Stimulated activated naive B cell treated with anti-CD40 and anti-IgM and Interleukin-4, amounts not matched to agents 10 μg/mL and 1 μg/mL and 100 μg/mL, for 72 hours (primary cell): ENCODE results near the gene KMT2A.
"Not testable (repeated sequence)": the region's sequence is repeated elsewhere in the genome, so short reads cannot be mapped to it uniquely, and the experiment has no call there.

ENCODE experiments used
- ATAC-seq, 2 donors: fragments of 150-1000 bp; cut with Tn5 transposase; replicated peaks; 2 replicates each; pipeline ENCODE4 v1.10.0; 2021; ENCODE audit warnings: moderate library complexity in 1 of 2
- DNase-seq: peaks from one replicate; pipeline ENCODE4 v3.0.0; 2021
- H3K27ac Mint-ChIP-seq: one replicate; pipeline ENCODE4 v1.8.0; 2022; ENCODE audit warnings: mild to moderate bottlenecking, mixed read lengths
- H3K27me3 Mint-ChIP-seq, 2 donors: one replicate each; pipeline ENCODE4 v1.8.0; 2022; ENCODE audit warnings: mixed read lengths in 2 of 2
- H3K36me3 Mint-ChIP-seq, 2 donors: one replicate each; pipeline ENCODE4 v1.8.0; 2022; ENCODE audit warnings: mixed read lengths in 2 of 2, mild to moderate bottlenecking in 1 of 2
- H3K4me1 Mint-ChIP-seq, 2 donors: one replicate each; pipeline ENCODE4 v1.8.0; 2022; ENCODE audit warnings: mixed read lengths in 2 of 2, mild to moderate bottlenecking in 1 of 2
- H3K4me3 Mint-ChIP-seq, 2 donors: one replicate each; pipeline ENCODE4 v1.8.0; 2022; ENCODE audit warnings: mild to moderate bottlenecking in 2 of 2, mixed read lengths in 2 of 2, moderate library complexity in 1 of 2
- H3K9me3 Mint-ChIP-seq, 2 donors: one replicate each; pipeline ENCODE4 v1.8.0; 2022; ENCODE audit warnings: mixed read lengths in 2 of 2, mild to moderate bottlenecking in 1 of 2

KMT2A gene

GRCh38 chr11:118415739-118416068 is 20.6 kb upstream of the KMT2A start:
- H3K9me3 Mint-ChIP-seq, result no peaks in the 10 kb centered on the region
- no peak overlapping the region for H3K4me3 Mint-ChIP-seq
- H3K27ac Mint-ChIP-seq, result no peak overlapping the region
- peaks cover under 1 to 12% of the 10 kb centered on the region in 2 donors for H3K36me3 Mint-ChIP-seq
- peaks cover 2 to 8% of the 10 kb centered on the region in 2 donors for H3K4me1 Mint-ChIP-seq
- DNase-seq, result no peak
- ATAC-seq, result no peak
- H3K27me3 Mint-ChIP-seq, result no peaks in the 10 kb centered on the region

DNA sequence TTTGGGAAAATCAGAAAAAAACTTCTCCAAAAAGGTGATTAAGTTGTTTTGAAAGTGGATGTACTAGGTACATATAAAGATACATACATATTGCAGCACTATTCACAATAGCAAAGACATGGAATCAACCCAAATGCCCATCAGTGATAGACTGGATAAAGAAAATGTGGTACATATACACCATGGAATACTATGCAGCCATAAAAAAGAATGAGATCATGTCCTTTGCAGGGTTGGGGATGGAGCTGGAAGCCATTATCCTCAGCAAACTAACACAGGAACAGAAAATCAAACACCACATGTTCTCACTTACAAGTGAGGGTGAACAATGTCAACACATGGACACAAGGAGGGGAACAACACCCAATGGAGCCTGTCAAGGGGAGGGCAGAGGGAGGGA is 19.4 kb upstream of the KMT2A start:
- H3K4me3 Mint-ChIP-seq, H3K9me3 Mint-ChIP-seq, H3K27me3 Mint-ChIP-seq: not testable (repeated sequence)

DNA sequence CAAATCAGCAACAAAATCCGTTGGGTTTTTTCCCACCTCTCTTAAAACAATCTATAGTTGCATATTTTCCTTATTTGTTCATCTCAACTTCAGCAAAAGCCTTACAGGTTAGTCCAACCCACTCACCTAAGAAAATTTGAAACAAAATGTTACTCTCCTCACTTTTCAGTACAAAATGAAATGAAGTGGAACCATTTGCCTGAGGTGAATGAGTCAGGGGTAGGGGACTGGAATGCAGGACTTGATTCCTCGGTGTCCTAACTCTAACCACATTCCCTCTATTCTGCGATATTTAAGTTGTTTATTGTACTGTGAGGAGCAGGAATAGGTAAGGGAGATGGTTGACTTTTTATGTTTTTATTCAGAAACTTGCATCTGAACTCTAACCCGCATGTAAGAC is 18.5 kb upstream of the KMT2A start:
- ATAC-seq (no peak), DNase-seq (no peak)
- Mint-ChIP-seq H3K36me3 (peaks cover 0 to 5% of the 10 kb centered on the region in 2 donors), H3K27me3 (no peaks in the 10 kb centered on the region), H3K4me3 (no peak overlapping the region), H3K9me3 (no peaks in the 10 kb centered on the region), H3K27ac (no peak overlapping the region), H3K4me1 (peaks cover 0 to 2% of the 10 kb centered on the region in 2 donors)

More for the DNA sequence above, 19.4 kb upstream of the KMT2A start:
- not testable (repeated sequence) for H3K27ac Mint-ChIP-seq, ATAC-seq, H3K4me1 Mint-ChIP-seq, DNase-seq, H3K36me3 Mint-ChIP-seq

DNA sequence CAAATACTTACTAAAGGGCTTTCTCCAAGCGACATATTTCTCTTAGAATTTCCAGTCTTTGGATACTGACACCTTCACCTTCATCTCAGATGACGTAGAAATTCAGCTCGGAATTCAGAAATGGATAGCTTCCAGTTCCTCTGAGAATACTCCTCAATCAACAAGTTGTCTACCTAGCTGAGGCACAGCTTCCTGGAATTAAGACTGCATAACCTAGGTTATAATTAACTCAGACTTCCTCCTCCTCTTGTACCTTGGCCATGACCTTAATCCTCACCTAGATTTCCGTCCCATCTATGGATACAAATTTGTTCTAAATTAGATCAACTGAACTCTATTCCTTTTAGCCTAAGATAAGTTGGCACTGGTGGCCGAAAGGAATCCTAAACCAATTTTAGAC is 17.5 kb upstream of the KMT2A start:
- Mint-ChIP-seq H3K9me3 (no peaks in the 10 kb centered on the region), H3K4me3 (no peak overlapping the region), H3K4me1 (no peaks in the 10 kb centered on the region), H3K36me3 (peaks cover 1 to 5% of the 10 kb centered on the region in 2 donors), H3K27me3 (no peaks in the 10 kb centered on the region), H3K27ac (no peak overlapping the region)
- DNase-seq (no peak), ATAC-seq (no peak)

- Mint-ChIP-seq H3K27me3 (no peaks in the 10 kb centered on the region), H3K27ac (no peak overlapping the region), H3K4me1 (peaks cover 5 to 10% of the 10 kb centered on the region in 2 donors), H3K4me3 (no peak overlapping the region), H3K9me3 (no peaks in the 10 kb centered on the region), H3K36me3 (peaks cover 0 to 1% of the 10 kb centered on the region in 2 donors)
- DNase-seq, result no peak
- ATAC-seq, result no peak
Measured at GRCh38 chr11:118427707-118428106, 8.6 kb upstream of the KMT2A start.

DNA sequence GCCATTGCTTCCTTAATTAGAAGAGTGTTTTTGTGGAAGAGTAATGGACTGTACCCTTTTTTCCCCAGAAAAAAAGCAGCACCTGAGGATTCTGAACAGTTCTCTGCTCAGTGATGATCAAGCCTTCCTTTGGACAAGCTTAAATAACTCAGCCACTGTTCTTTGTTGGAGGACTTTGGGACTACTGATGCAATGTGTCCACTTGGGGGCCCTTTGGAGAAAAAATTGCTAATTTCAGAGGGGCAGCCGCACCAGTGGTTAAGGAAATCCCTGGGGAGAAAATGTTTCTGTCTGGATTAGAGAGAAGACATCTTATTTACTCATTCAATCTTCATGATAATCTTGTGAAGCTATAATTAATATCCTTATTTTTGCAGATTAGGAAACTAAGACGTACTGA is 5.3 kb upstream of the KMT2A start:
- no peaks in the 10 kb centered on the region for H3K27me3 Mint-ChIP-seq
- no peaks in the 10 kb centered on the region for H3K9me3 Mint-ChIP-seq
- H3K4me3 Mint-ChIP-seq, result no peak overlapping the region
- H3K27ac Mint-ChIP-seq, result no peak overlapping the region
- peaks cover 12 to 23% of the 10 kb centered on the region in 2 donors for H3K4me1 Mint-ChIP-seq
- H3K36me3 Mint-ChIP-seq, result no peaks in the 10 kb centered on the region
- DNase-seq, result no peak
- no peak for ATAC-seq

GRCh38 chr11:118434123-118434552 is 2.2 kb upstream of the KMT2A start:
- Mint-ChIP-seq H3K4me1 (peaks cover 14 to 30% of the 10 kb centered on the region in 2 donors), H3K4me3 (peak overlapping the region; percentile 96), H3K36me3 (peaks cover 0 to 3% of the 10 kb centered on the region in 2 donors), H3K27me3 (no peaks in the 10 kb centered on the region), H3K27ac (peak overlapping the region; percentile 56), H3K9me3 (no peaks in the 10 kb centered on the region)
- DNase-seq (no peak), ATAC-seq (no peak)

DNA sequence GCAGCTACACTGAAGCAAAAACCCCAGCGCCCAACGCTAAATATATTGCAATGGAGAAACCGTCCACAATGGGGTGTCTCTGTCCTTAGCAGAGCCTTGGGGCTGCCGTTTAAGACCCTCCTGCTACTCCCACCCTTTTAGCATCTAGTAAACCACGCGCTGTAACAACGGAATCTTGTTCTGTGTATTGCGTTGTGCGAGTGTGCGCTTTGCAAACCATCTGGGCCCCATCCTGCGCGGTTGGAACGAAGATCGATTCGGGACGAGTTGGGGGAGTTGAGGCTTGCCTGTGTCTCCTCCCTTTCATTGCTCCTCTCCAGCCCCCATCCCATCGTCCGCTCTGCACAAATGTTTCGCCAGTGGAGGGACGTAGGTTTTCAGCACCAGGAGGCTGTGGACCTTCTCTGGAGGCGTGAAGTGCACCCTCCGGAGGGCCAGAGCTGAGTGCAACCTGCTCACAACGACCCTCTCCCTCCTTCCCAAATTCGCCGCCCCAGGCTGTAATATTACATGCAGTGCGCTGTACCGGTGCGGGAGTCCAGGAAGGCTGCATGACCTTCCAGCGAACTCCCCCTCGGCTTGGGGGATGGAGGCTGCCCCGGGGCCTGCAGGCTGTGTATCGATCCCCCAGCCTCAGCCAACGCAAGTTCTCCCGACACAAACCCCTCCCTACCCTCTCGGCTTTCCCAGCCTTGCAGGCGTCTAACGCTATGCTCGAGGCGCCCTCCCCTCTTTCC is 1.6 kb upstream of the KMT2A start:
- peak; percentile 14 to 26 for ATAC-seq
- peaks cover 16 to 35% of the 10 kb centered on the region in 2 donors for H3K4me1 Mint-ChIP-seq

GRCh38 chr11:118435290-118435892 is 901 bp upstream of the KMT2A start:
- peaks cover 21 to 41% of the 10 kb centered on the region in 2 donors for H3K4me1 Mint-ChIP-seq
- no peaks in the 10 kb centered on the region for H3K9me3 Mint-ChIP-seq
- ATAC-seq (peak; percentile 41 to 49), DNase-seq (peak; percentile 51)
- peak overlapping the region; percentile 95 for H3K27ac Mint-ChIP-seq
- H3K27me3 Mint-ChIP-seq, result no peaks in the 10 kb centered on the region
- H3K36me3 Mint-ChIP-seq, result peaks cover 0 to 3% of the 10 kb centered on the region in 2 donors
- peak overlapping the region; percentile 96 for H3K4me3 Mint-ChIP-seq

More for the DNA sequence above, 1.6 kb upstream of the KMT2A start:
- Mint-ChIP-seq H3K4me3 (peak overlapping the region; percentile 96), H3K27me3 (no peaks in the 10 kb centered on the region), H3K27ac (peak overlapping the region; percentile 95), H3K36me3 (peaks cover 0 to 3% of the 10 kb centered on the region in 2 donors), H3K9me3 (no peaks in the 10 kb centered on the region)
- peak; percentile 25 for DNase-seq

- DNase-seq, result no peak
- Mint-ChIP-seq H3K27ac (peak overlapping the region; percentile 96), H3K9me3 (no peaks in the 10 kb centered on the region), H3K4me1 (peaks cover 28 to 54% of the 10 kb centered on the region in 2 donors), H3K4me3 (peak overlapping the region; percentile 90 to 96), H3K36me3 (peaks cover 2 to 3% of the 10 kb centered on the region in 2 donors), H3K27me3 (no peaks in the 10 kb centered on the region)
- ATAC-seq, result peak; percentile 33 to 38
Measured at GRCh38 chr11:118436639-118437207, 431 bp downstream of the KMT2A start.

DNA sequence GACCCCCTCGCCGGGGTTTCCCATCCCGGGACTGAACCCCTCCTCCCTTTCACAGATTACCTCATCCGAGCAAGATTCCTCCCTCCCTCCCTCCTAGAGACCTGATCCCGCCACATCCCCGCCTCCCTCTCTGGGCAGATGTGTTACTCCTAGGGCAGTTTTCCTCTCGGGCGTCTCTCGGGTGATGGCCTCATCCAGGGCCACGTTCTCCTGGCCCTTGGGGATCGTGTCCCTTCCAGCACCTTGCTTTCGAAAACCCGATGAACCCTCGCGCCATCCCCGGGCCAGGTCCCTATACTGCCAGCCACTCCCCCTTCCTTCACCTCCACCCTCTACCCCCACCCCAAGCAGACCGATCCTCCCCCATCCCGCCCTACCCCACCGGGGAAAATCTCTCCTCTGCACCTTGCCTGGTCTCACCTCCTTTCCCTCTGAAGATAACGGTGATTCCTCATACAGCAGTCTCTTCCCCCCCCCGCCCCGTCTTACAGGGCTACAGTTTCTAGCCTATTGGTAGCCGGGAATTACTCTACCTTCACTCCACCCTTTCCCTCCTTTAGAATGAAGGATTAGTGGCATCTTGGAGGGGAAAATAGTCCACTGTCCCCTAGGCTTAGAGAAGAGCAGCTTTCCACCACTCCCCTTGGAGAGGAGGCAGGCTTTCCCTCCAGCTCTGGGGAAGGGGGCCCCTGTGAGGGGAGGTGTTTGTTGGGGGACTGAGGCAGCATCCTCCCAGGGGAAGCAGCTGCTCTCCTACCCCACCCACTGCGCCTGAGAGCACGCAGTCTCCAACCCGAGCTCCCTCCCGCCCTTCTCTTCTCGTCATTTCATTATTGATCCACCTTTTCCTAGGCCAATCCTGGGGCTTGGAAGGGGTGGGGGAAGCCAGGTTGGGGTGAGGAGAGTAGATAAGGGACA is 1.2 kb downstream of the KMT2A start:
- H3K9me3 Mint-ChIP-seq, result no peaks in the 10 kb centered on the region
- ATAC-seq (no peak), DNase-seq (peak; percentile 5)
- H3K36me3 Mint-ChIP-seq, result peaks cover 3 to 4% of the 10 kb centered on the region in 2 donors
- H3K27me3 Mint-ChIP-seq, result no peaks in the 10 kb centered on the region
- peaks cover 35 to 61% of the 10 kb centered on the region in 2 donors for H3K4me1 Mint-ChIP-seq
- H3K4me3 Mint-ChIP-seq, result peak overlapping the region; percentile 90 to 96
- H3K27ac Mint-ChIP-seq, result peak overlapping the region; percentile 96

- Mint-ChIP-seq H3K27me3 (no peaks in the 10 kb centered on the region), H3K27ac (peak overlapping the region; percentile 96), H3K4me3 (peak overlapping the region; percentile 90 to 96), H3K9me3 (no peaks in the 10 kb centered on the region), H3K4me1 (peaks cover 41 to 71% of the 10 kb centered on the region in 2 donors), H3K36me3 (peaks cover 3 to 4% of the 10 kb centered on the region in 2 donors)
- DNase-seq (peak; percentile 7), ATAC-seq (no peak)
Measured at GRCh38 chr11:118438314-118438931, 2.1 kb downstream of the KMT2A start.

GRCh38 chr11:118439646-118440045 is 3.4 kb downstream of the KMT2A start:
- H3K4me3 Mint-ChIP-seq, result no peak overlapping the region
- no peaks in the 10 kb centered on the region for H3K9me3 Mint-ChIP-seq
- peaks cover 3 to 4% of the 10 kb centered on the region in 2 donors for H3K36me3 Mint-ChIP-seq
- peak overlapping the region; percentile 14 for H3K27ac Mint-ChIP-seq
- H3K27me3 Mint-ChIP-seq, result no peaks in the 10 kb centered on the region
- H3K4me1 Mint-ChIP-seq, result peaks cover 43 to 77% of the 10 kb centered on the region in 2 donors
- DNase-seq, result no peak
- ATAC-seq, result no peak
